HS-5 (cell line): ENCODE measurements around the gene USP14.
A peak's percentile ranks its signal among the peaks of the same experiment; 100 is the strongest.
"Not testable (repeated sequence)": the region's sequence is repeated elsewhere in the genome, so short reads cannot be mapped to it uniquely, and the experiment has no call there.

ENCODE experiments used
- DNase-seq: peaks from one replicate; pipeline ENCODE4 v3.0.0-alpha.2; 2012; ENCODE audit warnings: low read depth

USP14 gene

GRCh38 chr18:158128-159036 lies at the start of gene USP14:
Gene USP14 (plus strand): TSS chr18:158557. CDS start chr18:158699, 142 bp downstream.
- DNase-seq, result peak; percentile 83

GRCh38 chr18:108665-109063 lies 49.7 kb upstream of the USP14 start:
- not testable (repeated sequence) for DNase-seq

GRCh38 chr18:109130-109921 lies 49.0 kb upstream of the USP14 start:
- DNase-seq, result not testable (repeated sequence)

- DNase-seq, result not testable (repeated sequence)
These were observed 48.5 kb upstream of the USP14 start for GRCh38 chr18:109922-110261.

GRCh38 chr18:110351-111201 lies 47.8 kb upstream of the USP14 start:
- not testable (repeated sequence) for DNase-seq

- DNase-seq, result peak; percentile 18
These were observed 46.9 kb upstream of the USP14 start for GRCh38 chr18:111306-112014.

GRCh38 chr18:112015-112733 lies 46.2 kb upstream of the USP14 start:
- DNase-seq, result not testable (repeated sequence)

GRCh38 chr18:120539-121260 lies 37.7 kb upstream of the USP14 start:
- DNase-seq, result not testable (repeated sequence)

- no peak for DNase-seq
These were observed 23.3 kb upstream of the USP14 start for GRCh38 chr18:135045-135444.

GRCh38 chr18:136433-136832 lies 21.9 kb upstream of the USP14 start:
- DNase-seq, result no peak

GRCh38 chr18:137327-137726 lies 21.0 kb upstream of the USP14 start:
- no peak for DNase-seq

- no peak for DNase-seq
These were observed 17.6 kb upstream of the USP14 start for GRCh38 chr18:140670-141266.

GRCh38 chr18:142624-143296 lies 15.6 kb upstream of the USP14 start:
- DNase-seq, result not testable (repeated sequence)

- DNase-seq, result no peak
These were observed 9.5 kb upstream of the USP14 start for GRCh38 chr18:148841-149240.

GRCh38 chr18:154151-154550 lies 4.2 kb upstream of the USP14 start:
- no peak for DNase-seq

GRCh38 chr18:155688-156087 lies 2.7 kb upstream of the USP14 start:
- no peak for DNase-seq

GRCh38 chr18:156514-157230 lies 1.7 kb upstream of the USP14 start:
- DNase-seq, result no peak

GRCh38 chr18:159037-159652 lies 788 bp downstream of the USP14 start:
- DNase-seq, result no peak
